ENCODE data around the gene SPATA31A1.
"Not testable (repeated sequence)": the region's sequence is repeated elsewhere in the genome, so short reads cannot be mapped to it uniquely, and the experiment has no call there.

Gene SPATA31A1
- total RNA-seq: 0 reads per million in 2 donors

DNA sequence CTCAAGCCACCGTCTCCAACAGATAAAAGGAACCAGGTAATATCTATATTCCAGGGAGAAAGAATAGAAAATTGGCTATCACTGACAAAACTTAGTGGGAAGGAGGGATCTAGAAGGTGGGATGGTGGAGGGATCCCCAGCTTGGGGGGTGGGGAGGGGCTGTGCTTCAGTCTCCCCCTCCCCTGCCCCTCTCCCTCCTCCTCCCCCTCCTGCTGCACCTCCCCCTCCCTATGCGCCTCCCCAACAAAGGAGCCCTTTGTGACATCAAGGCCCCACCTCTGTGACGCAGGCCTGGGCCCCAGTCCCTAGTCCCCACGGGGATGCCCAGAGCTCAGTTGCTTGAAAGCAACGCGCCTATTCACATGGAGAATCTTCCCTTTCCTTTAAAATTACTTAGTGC lies at the start of gene SPATA31A1:
SPATA31A1 (plus strand) TSS at position 301 of the 400 bp plus-strand sequence; CDS start at position 363, 62 bp downstream.
- not testable (repeated sequence) for DNase-seq

DNA sequence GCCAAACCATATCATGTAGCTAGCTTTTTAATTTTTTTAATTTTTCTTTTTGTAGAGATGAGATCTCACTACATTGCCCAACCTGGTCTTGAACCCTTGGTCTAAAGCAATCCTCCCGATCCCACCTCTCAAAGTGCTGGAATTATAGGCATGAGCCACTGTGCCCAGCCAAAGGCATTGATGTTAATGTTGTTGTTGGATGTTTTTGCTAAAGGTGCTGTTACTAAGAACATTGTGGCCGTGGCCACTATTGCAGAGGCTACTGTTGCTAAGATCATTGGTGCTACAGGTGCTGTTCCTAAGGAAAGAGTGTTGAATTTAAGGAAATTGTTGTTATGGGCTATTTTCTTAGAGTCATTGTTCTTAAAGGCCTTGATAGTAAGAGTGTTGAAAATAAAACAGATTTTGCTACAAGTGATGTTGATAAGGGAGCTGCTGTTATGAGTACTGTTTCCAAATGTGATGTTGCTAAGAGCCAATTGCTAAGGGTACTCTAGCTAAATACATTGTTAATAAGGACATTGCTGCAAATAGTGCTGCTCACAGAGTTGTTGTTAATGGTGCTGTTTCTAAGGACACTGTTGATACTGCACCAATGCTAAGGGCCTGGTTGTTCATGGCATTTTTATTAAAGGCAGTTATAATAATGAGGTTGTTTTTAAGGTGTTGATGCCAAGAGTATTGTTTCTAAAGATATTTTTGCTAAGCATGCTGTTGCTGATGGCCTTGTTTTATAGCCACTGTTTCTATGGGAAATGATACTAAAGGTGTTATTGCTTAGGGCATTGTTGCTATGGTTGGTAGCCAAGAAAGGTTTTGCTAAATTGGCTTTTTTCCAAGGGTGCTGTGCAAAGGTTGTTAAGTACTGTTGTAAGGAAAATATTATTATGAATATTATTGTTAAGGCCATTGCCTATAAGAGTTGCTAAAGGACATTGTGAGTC lies 52.1 kb downstream of the SPATA31A1 start:
- DNase-seq: not testable (repeated sequence)

DNA sequence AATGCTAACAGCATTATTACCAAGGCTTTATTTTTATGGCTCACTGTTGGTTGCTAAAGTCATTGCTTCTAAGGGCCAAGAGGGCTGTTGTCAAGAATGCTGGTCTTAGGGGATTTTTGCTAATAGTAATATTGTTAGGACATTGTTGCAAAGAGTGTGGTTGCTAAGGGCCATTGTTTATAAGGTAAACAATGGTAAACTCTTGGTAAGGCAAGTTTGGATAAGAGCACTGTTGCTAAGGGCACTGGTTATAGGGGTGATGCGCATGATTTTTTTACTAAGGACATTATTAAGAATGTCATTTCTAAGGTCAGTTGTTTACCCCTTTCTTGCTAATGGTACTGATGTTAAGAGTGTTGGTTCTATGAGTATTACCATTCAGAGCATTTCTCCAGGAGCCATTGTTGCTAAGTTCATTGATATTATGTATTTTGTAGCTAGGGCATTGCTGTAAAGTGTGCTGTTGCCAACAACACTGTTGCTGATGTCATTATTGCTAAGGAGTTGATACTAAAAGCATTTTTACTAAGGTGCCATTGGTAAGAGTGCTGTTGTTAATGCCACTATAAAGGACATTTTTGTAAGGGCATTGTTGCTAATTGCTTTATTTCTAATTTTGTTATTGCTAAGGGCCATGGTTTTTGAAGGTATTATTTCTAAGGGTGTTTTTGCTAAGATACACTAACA lies 55.9 kb downstream of the SPATA31A1 start:
- not testable (repeated sequence) for DNase-seq

All from activated gamma-delta T cell (primary cell).